ENCODE measurements around the gene ELP4. TPM values are rescaled to one million over a fixed set of nuclear protein-coding genes. Genes with fewer than 3 reads are reported as not detected.
A peak's percentile ranks its signal among the peaks of the same experiment; 100 is the strongest.
"Not testable (repeated sequence)": the region's sequence is repeated elsewhere in the genome, so short reads cannot be mapped to it uniquely, and the experiment has no call there.

ELP4 gene
- total and polyA plus RNA-seq, 2 experiments from 2014 or later: 16.6 to 28.7 TPM

- no peak for TF ChIP-seq CTCF (IDR thresholded peaks at IDR 0.05; ENCODE audit: low read depth, low read length)
- H3K4me3 ChIP-seq: no peak overlapping the region
- H3K36me3 ChIP-seq: no peaks in the 10 kb centered on the region
- H3K27ac ChIP-seq: no peak overlapping the region
- no peaks in the 10 kb centered on the region for H3K9me3 ChIP-seq (ENCODE audit: low read depth)
- H3K27me3 ChIP-seq: no peaks in the 10 kb centered on the region
- DNase-seq (ENCODE audit: low read depth in 1 of 2, low spot score in 1 of 2): no peak
- peaks cover 7% of the 10 kb centered on the region for H3K4me1 ChIP-seq (ENCODE audit: low read depth)
These were observed 25.9 kb downstream of the ELP4 start for GRCh38 chr11:31535479-31535878.

- H3K27ac ChIP-seq: no peak overlapping the region
- H3K9me3 ChIP-seq (ENCODE audit: low read depth): no peaks in the 10 kb centered on the region
- peaks cover 4% of the 10 kb centered on the region for H3K36me3 ChIP-seq
- DNase-seq (ENCODE audit: low read depth in 1 of 2, low spot score in 1 of 2): no peak
- H3K4me1 ChIP-seq (ENCODE audit: low read depth): no peaks in the 10 kb centered on the region
- TF ChIP-seq CTCF (IDR thresholded peaks at IDR 0.05; ENCODE audit: low read depth, low read length): no peak
- H3K4me3 ChIP-seq: no peak overlapping the region
- no peaks in the 10 kb centered on the region for H3K27me3 ChIP-seq
These were observed 33.3 kb downstream of the ELP4 start for GRCh38 chr11:31542862-31543261.

GRCh38 chr11:31555938-31556337 is 46.4 kb downstream of the ELP4 start:
- H3K27me3 ChIP-seq: no peaks in the 10 kb centered on the region
- no peak overlapping the region for H3K27ac ChIP-seq
- DNase-seq (ENCODE audit: low read depth in 1 of 2, low spot score in 1 of 2): no peak
- TF ChIP-seq CTCF (IDR thresholded peaks at IDR 0.05; ENCODE audit: low read depth, low read length): no peak
- no peak overlapping the region for H3K4me3 ChIP-seq
- H3K9me3 ChIP-seq (ENCODE audit: low read depth): no peaks in the 10 kb centered on the region
- no peaks in the 10 kb centered on the region for H3K4me1 ChIP-seq (ENCODE audit: low read depth)
- no peaks in the 10 kb centered on the region for H3K36me3 ChIP-seq

- Histone ChIP-seq H3K36me3 (no peaks in the 10 kb centered on the region), H3K4me1 (ENCODE audit: low read depth) (no peaks in the 10 kb centered on the region), H3K27ac (no peak overlapping the region), H3K27me3 (no peaks in the 10 kb centered on the region), H3K4me3 (no peak overlapping the region), H3K9me3 (ENCODE audit: low read depth) (no peaks in the 10 kb centered on the region)
- no peak for TF ChIP-seq CTCF (IDR thresholded peaks at IDR 0.05; ENCODE audit: low read depth, low read length)
- DNase-seq (ENCODE audit: low read depth in 1 of 2, low spot score in 1 of 2): peak in 1 of 2 donors; percentile 23
These were observed 48.4 kb downstream of the ELP4 start for GRCh38 chr11:31558001-31558400.

- Histone ChIP-seq H3K9me3 (ENCODE audit: low read depth) (no peaks in the 10 kb centered on the region), H3K27me3 (no peaks in the 10 kb centered on the region), H3K4me1 (ENCODE audit: low read depth) (no peaks in the 10 kb centered on the region), H3K27ac (no peak overlapping the region), H3K4me3 (no peak overlapping the region), H3K36me3 (no peaks in the 10 kb centered on the region)
- TF ChIP-seq CTCF (IDR thresholded peaks at IDR 0.05; ENCODE audit: low read depth, low read length): no peak
- DNase-seq (ENCODE audit: low read depth in 1 of 2, low spot score in 1 of 2): no peak
These were observed 51.4 kb downstream of the ELP4 start for GRCh38 chr11:31560842-31561476.

GRCh38 chr11:31564517-31564916 is 55.0 kb downstream of the ELP4 start:
- H3K4me3 ChIP-seq; H3K27me3 ChIP-seq; H3K9me3 ChIP-seq (ENCODE audit: low read depth); DNase-seq (ENCODE audit: low read depth in 1 of 2, low spot score in 1 of 2); H3K4me1 ChIP-seq (ENCODE audit: low read depth); H3K36me3 ChIP-seq; H3K27ac ChIP-seq: not testable (repeated sequence)

GRCh38 chr11:31574133-31574532 is 64.6 kb downstream of the ELP4 start:
- not testable (repeated sequence) for H3K4me1 ChIP-seq (ENCODE audit: low read depth); H3K9me3 ChIP-seq (ENCODE audit: low read depth); H3K4me3 ChIP-seq; H3K36me3 ChIP-seq; H3K27me3 ChIP-seq; DNase-seq (ENCODE audit: low read depth in 1 of 2, low spot score in 1 of 2); H3K27ac ChIP-seq

GRCh38 chr11:31575764-31576163 is 66.2 kb downstream of the ELP4 start:
- not testable (repeated sequence) for DNase-seq (ENCODE audit: low read depth in 1 of 2, low spot score in 1 of 2); H3K9me3 ChIP-seq (ENCODE audit: low read depth); H3K4me3 ChIP-seq; H3K4me1 ChIP-seq (ENCODE audit: low read depth); H3K27ac ChIP-seq; H3K27me3 ChIP-seq; H3K36me3 ChIP-seq

GRCh38 chr11:31579412-31579811 is 69.8 kb downstream of the ELP4 start:
- not testable (repeated sequence) for H3K27me3 ChIP-seq

More at GRCh38 chr11:31579412-31579811, 69.8 kb downstream of the ELP4 start:
- not testable (repeated sequence) for H3K9me3 ChIP-seq (ENCODE audit: low read depth); H3K4me1 ChIP-seq (ENCODE audit: low read depth); DNase-seq (ENCODE audit: low read depth in 1 of 2, low spot score in 1 of 2); H3K27ac ChIP-seq; H3K36me3 ChIP-seq; H3K4me3 ChIP-seq

All from cardiac muscle cell (in vitro differentiated cells and primary cell).